ENCODE data around the gene CAPG. TPM values are rescaled to one million over a fixed set of nuclear protein-coding genes. Genes with fewer than 3 reads are reported as not detected.

The CAPG gene
- total and polyA plus RNA-seq, 10 of the 15 experiments (the other 5 are each of a cell fraction or from before 2014, with no cell fraction given): 26.3 to 192 (median 100) TPM

DNA sequence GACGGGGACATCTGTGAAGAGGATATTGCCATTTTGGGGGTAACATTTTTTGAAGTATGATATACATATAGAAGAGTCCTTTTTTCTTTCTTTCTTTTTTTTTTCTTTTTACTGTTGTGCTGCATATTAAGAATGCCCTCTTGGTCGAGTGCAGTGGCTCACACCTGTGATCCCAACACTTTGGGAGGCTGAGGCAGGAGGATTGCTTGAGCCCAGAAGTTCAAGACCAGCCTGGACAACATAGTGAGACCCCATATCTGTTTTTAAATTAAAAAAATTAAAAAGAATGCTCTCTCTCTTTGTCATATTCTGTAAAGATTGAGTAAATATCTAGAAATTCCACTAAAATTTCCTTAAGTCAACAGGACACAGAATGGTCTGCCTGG, 11.9 kb upstream of the CAPG start:
- no TSS peak for BruUV-seq (replicated peaks)
- H2AFZ ChIP-seq (ENCODE audit: control insufficient read depth, low read depth, low read length): no peak overlapping the region
- no peaks in the 10 kb centered on the region for H3K9me3 ChIP-seq (replicated peaks; ENCODE audit: control insufficient read depth, insufficient read depth, low read length)
- SMC1A ChIA-PET (ENCODE audit: uncharacterized antibody, unreplicated experiment): interaction anchor here (1.3 to 7.8 kb wide), 6 partner anchors 117 to 215 kb away, joined by 3 to 201 read pairs (median 14); partner anchors contain the start of genes MAT2A and RNF181
- no peak overlapping the region for H3K27ac ChIP-seq (ENCODE audit: control insufficient read depth, insufficient read depth)
- no peak overlapping the region for H3K4me2 ChIP-seq (ENCODE audit: control insufficient read depth, insufficient read depth)
- H3K9ac ChIP-seq (ENCODE audit: control insufficient read depth, insufficient read depth, low read length): no peak overlapping the region
- intact Hi-C loops (cut with micrococcal nuclease; ENCODE audit: unreplicated experiment) (loop anchor here (5.0 to 10.0 kb wide), 2 partner anchors 285 to 393 kb away; no protein-coding TSS in a partner anchor), in situ Hi-C loops (cut with MboI) (loop anchor here (5.0 kb wide), 1 partner anchor 135 kb away; no protein-coding TSS in a partner anchor)
- ATAC-seq (no peak), DNase-seq (ENCODE audit: low read depth, low spot score) (no peak), FAIRE-seq (no peak)
- peaks cover 8% of the 10 kb centered on the region for H3K4me1 ChIP-seq (ENCODE audit: control insufficient read depth, insufficient read depth, low read length)
- no peaks in the 10 kb centered on the region for H3K36me3 ChIP-seq (ENCODE audit: control insufficient read depth in 2 of 2, insufficient read depth in 2 of 2, low read length in 1 of 2)
- POLR2A ChIA-PET: interaction anchor here (1.1 kb wide), 4 partner anchors 116 to 129 kb away, joined by 3 read pairs; no protein-coding TSS in a partner anchor
- peaks cover 4% of the 10 kb centered on the region for H3K79me2 ChIP-seq (ENCODE audit: control insufficient read depth, insufficient read depth, low read length)
- WGBS (ENCODE audit: insufficient coverage, insufficient replicate concordance, low lambda C conversion rate, missing lambda C conversion rate): 17% methylated on average over 2 of the region's 2 CpGs
- H3K4me3 ChIP-seq: no peak overlapping the region
- no peaks in the 10 kb centered on the region for H4K20me1 ChIP-seq (ENCODE audit: control insufficient read depth, insufficient read depth)
- H3K27me3 ChIP-seq (replicated peaks in 1 of 2; ENCODE audit: control insufficient read depth in 2 of 2, insufficient read depth in 2 of 2, low read length in 1 of 2): no peaks in the 10 kb centered on the region
- RAD21 ChIA-PET (ENCODE audit: unreplicated experiment): interaction anchor here (1.2 to 4.5 kb wide), 3 partner anchors 119 to 134 kb away, joined by 4 to 179 read pairs (median 4); no protein-coding TSS in a partner anchor
- CTCF ChIA-PET: interaction anchor here (0.7 to 6.7 kb wide), 9 partner anchors 15 to 284 kb away, joined by 3 to 336 read pairs (median 23); partner anchors contain the start of genes GGCX and MAT2A
- no peak for TF ChIP-seq YY1 (IDR thresholded peaks at IDR 0.05; ENCODE audit: low read depth, low read length)
- TF ChIP-seq IKZF1 (conservative IDR thresholded peaks at IDR 0.05): no peak
- no peak for TF ChIP-seq NR2F1 (conservative IDR thresholded peaks at IDR 0.05)
- no peak for TF ChIP-seq CEBPB (IDR thresholded peaks at IDR 0.05; ENCODE audit: borderline replicate concordance in 1 of 2, low read depth in 2 of 2, low read length in 2 of 2)
- no peak for TF ChIP-seq MYB (IDR thresholded peaks at IDR 0.05; ENCODE audit: borderline replicate concordance, low read depth, low read length)
- no peak for TF ChIP-seq ESRRA (IDR thresholded peaks at IDR 0.05; ENCODE audit: low read length)
- TF ChIP-seq SMC3 (IDR thresholded peaks at IDR 0.05; ENCODE audit: borderline replicate concordance, low read length): no peak
- TF ChIP-seq, protein P1, sequence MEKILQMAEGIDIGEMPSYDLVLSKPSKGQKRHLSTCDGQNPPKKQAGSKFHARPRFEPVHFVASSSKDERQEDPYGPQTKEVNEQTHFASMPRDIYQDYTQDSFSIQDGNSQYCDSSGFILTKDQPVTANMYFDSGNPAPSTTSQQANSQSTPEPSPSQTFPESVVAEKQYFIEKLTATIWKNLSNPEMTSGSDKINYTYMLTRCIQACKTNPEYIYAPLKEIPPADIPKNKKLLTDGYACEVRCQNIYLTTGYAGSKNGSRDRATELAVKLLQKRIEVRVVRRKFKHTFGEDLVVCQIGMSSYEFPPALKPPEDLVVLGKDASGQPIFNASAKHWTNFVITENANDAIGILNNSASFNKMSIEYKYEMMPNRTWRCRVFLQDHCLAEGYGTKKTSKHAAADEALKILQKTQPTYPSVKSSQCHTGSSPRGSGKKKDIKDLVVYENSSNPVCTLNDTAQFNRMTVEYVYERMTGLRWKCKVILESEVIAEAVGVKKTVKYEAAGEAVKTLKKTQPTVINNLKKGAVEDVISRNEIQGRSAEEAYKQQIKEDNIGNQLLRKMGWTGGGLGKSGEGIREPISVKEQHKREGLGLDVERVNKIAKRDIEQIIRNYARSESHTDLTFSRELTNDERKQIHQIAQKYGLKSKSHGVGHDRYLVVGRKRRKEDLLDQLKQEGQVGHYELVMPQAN (conservative IDR thresholded peaks at IDR 0.05): no peak
- no peak for TF ChIP-seq SREBF1 (IDR thresholded peaks at IDR 0.05; ENCODE audit: low read length)
- no peak for TF ChIP-seq ZSCAN29 (IDR thresholded peaks at IDR 0.05)
- no peak for TF ChIP-seq SP1 (IDR thresholded peaks at IDR 0.05; ENCODE audit: low read depth, low read length)
- TF ChIP-seq KLF5 (IDR thresholded peaks at IDR 0.05; ENCODE audit: partially characterized antibody): no peak
- TF ChIP-seq, protein P2, sequence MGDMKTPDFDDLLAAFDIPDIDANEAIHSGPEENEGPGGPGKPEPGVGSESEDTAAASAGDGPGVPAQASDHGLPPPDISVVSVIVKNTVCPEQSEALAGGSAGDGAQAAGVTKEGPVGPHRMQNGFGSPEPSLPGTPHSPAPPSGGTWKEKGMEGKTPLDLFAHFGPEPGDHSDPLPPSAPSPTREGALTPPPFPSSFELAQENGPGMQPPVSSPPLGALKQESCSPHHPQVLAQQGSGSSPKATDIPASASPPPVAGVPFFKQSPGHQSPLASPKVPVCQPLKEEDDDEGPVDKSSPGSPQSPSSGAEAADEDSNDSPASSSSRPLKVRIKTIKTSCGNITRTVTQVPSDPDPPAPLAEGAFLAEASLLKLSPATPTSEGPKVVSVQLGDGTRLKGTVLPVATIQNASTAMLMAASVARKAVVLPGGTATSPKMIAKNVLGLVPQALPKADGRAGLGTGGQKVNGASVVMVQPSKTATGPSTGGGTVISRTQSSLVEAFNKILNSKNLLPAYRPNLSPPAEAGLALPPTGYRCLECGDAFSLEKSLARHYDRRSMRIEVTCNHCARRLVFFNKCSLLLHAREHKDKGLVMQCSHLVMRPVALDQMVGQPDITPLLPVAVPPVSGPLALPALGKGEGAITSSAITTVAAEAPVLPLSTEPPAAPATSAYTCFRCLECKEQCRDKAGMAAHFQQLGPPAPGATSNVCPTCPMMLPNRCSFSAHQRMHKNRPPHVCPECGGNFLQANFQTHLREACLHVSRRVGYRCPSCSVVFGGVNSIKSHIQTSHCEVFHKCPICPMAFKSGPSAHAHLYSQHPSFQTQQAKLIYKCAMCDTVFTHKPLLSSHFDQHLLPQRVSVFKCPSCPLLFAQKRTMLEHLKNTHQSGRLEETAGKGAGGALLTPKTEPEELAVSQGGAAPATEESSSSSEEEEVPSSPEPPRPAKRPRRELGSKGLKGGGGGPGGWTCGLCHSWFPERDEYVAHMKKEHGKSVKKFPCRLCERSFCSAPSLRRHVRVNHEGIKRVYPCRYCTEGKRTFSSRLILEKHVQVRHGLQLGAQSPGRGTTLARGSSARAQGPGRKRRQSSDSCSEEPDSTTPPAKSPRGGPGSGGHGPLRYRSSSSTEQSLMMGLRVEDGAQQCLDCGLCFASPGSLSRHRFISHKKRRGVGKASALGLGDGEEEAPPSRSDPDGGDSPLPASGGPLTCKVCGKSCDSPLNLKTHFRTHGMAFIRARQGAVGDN (IDR thresholded peaks at IDR 0.05): no peak
- no peak for TF ChIP-seq GABPA (IDR thresholded peaks at IDR 0.05; ENCODE audit: low read depth)
- TF ChIP-seq NR2C2 (IDR thresholded peaks at IDR 0.05; ENCODE audit: borderline replicate concordance, control insufficient read depth, insufficient read length, low read depth): no peak
- no peak for TF ChIP-seq CHD4 (IDR thresholded peaks at IDR 0.05)
- no peak for TF ChIP-seq RB1 (IDR thresholded peaks at IDR 0.05; ENCODE audit: borderline replicate concordance)
